ENCODE measurements around the gene HORMAD1. TPM values are rescaled to one million over a fixed set of nuclear protein-coding genes. Genes with fewer than 3 reads are reported as not detected.

The HORMAD1 gene
- total and polyA plus RNA-seq, 2 of the 13 experiments (the other 11 are each of a cell fraction or from before 2014, with no cell fraction given): not detected

- H4K20me1 ChIP-seq (ENCODE audit: insufficient read depth, low read length): no peaks in the 10 kb centered on the region
- CTCF ChIA-PET (ENCODE audit: low intra/inter-chr PET ratio, low total read pairs): no interaction called here
- H3K27me3 ChIP-seq (ENCODE audit: control insufficient read depth in 1 of 2, insufficient read depth in 2 of 2, low read length in 2 of 2): no peaks in the 10 kb centered on the region
- H3K79me2 ChIP-seq (ENCODE audit: insufficient read depth, low read length): no peaks in the 10 kb centered on the region
- no peak overlapping the region for H2AFZ ChIP-seq (ENCODE audit: low read length)
- H3K4me1 ChIP-seq (ENCODE audit: insufficient read depth, low read length): peaks cover 15% of the 10 kb centered on the region
- peaks cover 2 to 18% of the 10 kb centered on the region in 2 experiments; a peak in 3 of 5 replicates for H3K36me3 ChIP-seq (replicated peaks in 1 of 2; ENCODE audit: control insufficient read depth in 1 of 2, insufficient read depth in 2 of 2, low read length in 2 of 2)
- H3K9me3 ChIP-seq (ENCODE audit: low read length): no peaks in the 10 kb centered on the region
- peak; percentile 89 to 97 for TF ChIP-seq MAFK (conservative IDR thresholded peaks at IDR 0.05 in 1 of 2, IDR thresholded peaks at IDR 0.05 in 1 of 2; ENCODE audit: low read length in 2 of 2)
- no peak for TF ChIP-seq SNAPC2 (CRISPR knock-in tag; IDR thresholded peaks at IDR 0.05)
- TF ChIP-seq MAFF (IDR thresholded peaks at IDR 0.05; ENCODE audit: low read depth, low read length): peak; percentile 94
- in situ Hi-C loops (cut with HindIII; ENCODE audit: extremely low pct_ligation_motif_present, low pct_unique_long_range_greater_than_20kb): no loop called here
- no peak overlapping the region for H3K27ac ChIP-seq (ENCODE audit: extremely low read length, insufficient read depth, low read length)
- no peak overlapping the region for H3K4me3 ChIP-seq (replicated peaks in 1 of 3; ENCODE audit: insufficient read depth in 1 of 3, low read depth in 2 of 3, low read length in 3 of 3)
- no peak overlapping the region for H3K4me2 ChIP-seq (ENCODE audit: low read depth, low read length)
- ATAC-seq: no peak
- BruUV-seq (replicated peaks): no TSS peak
- WGBS (ENCODE audit: low lambda C conversion rate): 89% methylated on average over 7 of the region's 7 CpGs
- no peak for DNase-seq (ENCODE audit: low spot score)
- intact Hi-C loops (cut with micrococcal nuclease; ENCODE audit: unreplicated experiment): no loop called here
- POLR2A ChIA-PET: no interaction called here
- no peak overlapping the region for H3K9ac ChIP-seq (ENCODE audit: insufficient read depth, low read depth, low read length)
- no peak for FAIRE-seq
Observed at GRCh38 chr1:150663321-150663720, 57.4 kb downstream of the HORMAD1 start.

- peaks cover 2 to 21% of the 10 kb centered on the region in 2 experiments; a peak in 3 of 5 replicates for H3K36me3 ChIP-seq (replicated peaks in 1 of 2; ENCODE audit: control insufficient read depth in 1 of 2, insufficient read depth in 2 of 2, low read length in 2 of 2)
- no TSS peak for BruUV-seq (replicated peaks)
- ChIA-PET CTCF (ENCODE audit: low intra/inter-chr PET ratio, low total read pairs) (no interaction called here), POLR2A (no interaction called here)
- H3K4me1 ChIP-seq (ENCODE audit: insufficient read depth, low read length): peaks cover 10% of the 10 kb centered on the region
- TF ChIP-seq ZNF460 (CRISPR knock-in tag; IDR thresholded peaks at IDR 0.05; ENCODE audit: borderline replicate concordance) (no peak), NR2C2 (CRISPR knock-in tag; IDR thresholded peaks at IDR 0.05; ENCODE audit: borderline replicate concordance) (no peak), ZNF12 (CRISPR knock-in tag; IDR thresholded peaks at IDR 0.05) (no peak), SETDB1 (CRISPR knock-in tag; IDR thresholded peaks at IDR 0.05; ENCODE audit: borderline replicate concordance) (no peak), MYNN (CRISPR knock-in tag; IDR thresholded peaks at IDR 0.05; ENCODE audit: low read depth) (no peak), CEBPB (IDR thresholded peaks at IDR 0.05; ENCODE audit: borderline replicate concordance, low read depth, low read length) (no peak), ZNF674 (CRISPR knock-in tag; IDR thresholded peaks at IDR 0.05; ENCODE audit: low read depth) (no peak), SP1 (IDR thresholded peaks at IDR 0.05) (no peak), SP1 (CRISPR knock-in tag; IDR thresholded peaks at IDR 0.05) (no peak)
- TF ChIP-seq, protein P1, sequence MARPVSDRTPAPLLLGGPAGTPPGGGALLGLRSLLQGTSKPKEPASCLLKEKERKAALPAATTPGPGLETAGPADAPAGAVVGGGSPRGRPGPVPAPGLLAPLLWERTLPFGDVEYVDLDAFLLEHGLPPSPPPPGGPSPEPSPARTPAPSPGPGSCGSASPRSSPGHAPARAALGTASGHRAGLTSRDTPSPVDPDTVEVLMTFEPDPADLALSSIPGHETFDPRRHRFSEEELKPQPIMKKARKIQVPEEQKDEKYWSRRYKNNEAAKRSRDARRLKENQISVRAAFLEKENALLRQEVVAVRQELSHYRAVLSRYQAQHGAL (CRISPR knock-in tag; IDR thresholded peaks at IDR 0.05; ENCODE audit: not compliant biosample characterization): no peak
- FAIRE-seq (no peak), DNase-seq (ENCODE audit: low spot score) (no peak), ATAC-seq (no peak)
- H4K20me1 ChIP-seq (ENCODE audit: insufficient read depth, low read length): no peaks in the 10 kb centered on the region
- in situ Hi-C loops (cut with HindIII; ENCODE audit: extremely low pct_ligation_motif_present, low pct_unique_long_range_greater_than_20kb): no loop called here
- H2AFZ ChIP-seq (ENCODE audit: low read length): no peak overlapping the region
- H3K4me3 ChIP-seq (replicated peaks in 1 of 3; ENCODE audit: insufficient read depth in 1 of 3, low read depth in 2 of 3, low read length in 3 of 3): no peak overlapping the region
- H3K27ac ChIP-seq (ENCODE audit: extremely low read length, insufficient read depth, low read length): no peak overlapping the region
- H3K4me2 ChIP-seq (ENCODE audit: low read depth, low read length): no peak overlapping the region
- no peak overlapping the region for H3K9ac ChIP-seq (ENCODE audit: insufficient read depth, low read depth, low read length)
- H3K9me3 ChIP-seq (ENCODE audit: low read length): no peaks in the 10 kb centered on the region
- intact Hi-C loops (cut with micrococcal nuclease; ENCODE audit: unreplicated experiment): no loop called here
- no peaks in the 10 kb centered on the region for H3K79me2 ChIP-seq (ENCODE audit: insufficient read depth, low read length)
- H3K27me3 ChIP-seq (ENCODE audit: control insufficient read depth in 1 of 2, insufficient read depth in 2 of 2, low read length in 2 of 2): no peaks in the 10 kb centered on the region
- WGBS (ENCODE audit: low lambda C conversion rate): 95% methylated on average over 9 of the region's 9 CpGs
Observed at GRCh38 chr1:150662811-150663210, 57.9 kb downstream of the HORMAD1 start.

Data from HepG2 (cell line).